ENCODE measurements around the gene ENG. TPM values are rescaled to one million over a fixed set of nuclear protein-coding genes. Genes with fewer than 3 reads are reported as not detected.

ENG gene
- polyA plus RNA-seq, 2 of the 4 experiments (the other 2 are of a cell fraction): 0.08 TPM; not detected in 1

GRCh38 chr9:127816362-127816725 lies 38.1 kb downstream of the ENG start:
- H3K4me1 ChIP-seq: no peaks in the 10 kb centered on the region
- ATAC-seq (peak; percentile 12 to 22; a peak in 3 of 6 replicates), FAIRE-seq (no peak), DNase-seq (ENCODE audit: low read depth in 1 of 2, low spot score in 1 of 2) (no peak)
- H3K27ac ChIP-seq: no peak overlapping the region
- no peak overlapping the region for H3K4me2 ChIP-seq
- ChIA-PET CTCF (interaction anchor here (2.1 to 2.3 kb wide), 2 partner anchors 10 to 53 kb away, joined by 6 to 17 read pairs; no protein-coding TSS in a partner anchor), POLR2A (no interaction called here)
- 74% methylated on average over 3 of the region's 3 CpGs for WGBS (ENCODE audit: missing lambda C conversion rate)
- H3K9me3 ChIP-seq: no peaks in the 10 kb centered on the region
- TF ChIP-seq RAD21 (conservative IDR thresholded peaks at IDR 0.05 in 1 of 2, IDR thresholded peaks at IDR 0.05 in 1 of 2): no peak
- no peak for TF ChIP-seq BCL3 (IDR thresholded peaks at IDR 0.05)
- no peak for TF ChIP-seq BHLHE40 (IDR thresholded peaks at IDR 0.05; ENCODE audit: low read depth, low read length)
- no peak for TF ChIP-seq POLR2AphosphoS2 (conservative IDR thresholded peaks at IDR 0.05; ENCODE audit: low read length)
- no peak for TF ChIP-seq MAFK (IDR thresholded peaks at IDR 0.05; ENCODE audit: partially characterized antibody)
- TF ChIP-seq HOXB5 (CRISPR knock-in tag; IDR thresholded peaks at IDR 0.05): no peak
- no peak overlapping the region for H3K4me3 ChIP-seq

GRCh38 chr9:127815512-127816361 lies 38.7 kb downstream of the ENG start:
- DNase-seq (ENCODE audit: low read depth in 1 of 2, low spot score in 1 of 2) (no peak), FAIRE-seq (no peak), ATAC-seq (peak in 1 of 2 experiments; percentile 9; a peak in 2 of 6 replicates)
- no peak overlapping the region for H3K27ac ChIP-seq
- ChIA-PET CTCF (interaction anchor here (0.6 to 2.1 kb wide), 2 partner anchors 15 to 54 kb away, joined by 4 to 6 read pairs; no protein-coding TSS in a partner anchor), POLR2A (no interaction called here)
- no peak for TF ChIP-seq NPAS2 (CRISPR knock-in tag; IDR thresholded peaks at IDR 0.05; ENCODE audit: borderline replicate concordance)
- no peak for TF ChIP-seq ZFP36 (IDR thresholded peaks at IDR 0.05; ENCODE audit: borderline replicate concordance, partially characterized antibody)
- no peak for TF ChIP-seq EP300 (IDR thresholded peaks at IDR 0.05)
- TF ChIP-seq USF2 (IDR thresholded peaks at IDR 0.05): no peak
- TF ChIP-seq FOSB (CRISPR knock-in tag; IDR thresholded peaks at IDR 0.05): no peak
- TF ChIP-seq HDAC2 (IDR thresholded peaks at IDR 0.05): no peak
- TF ChIP-seq CHD4 (IDR thresholded peaks at IDR 0.05; ENCODE audit: borderline replicate concordance): no peak
- TF ChIP-seq GATA3 (IDR thresholded peaks at IDR 0.05; ENCODE audit: borderline replicate concordance): no peak
- TF ChIP-seq MAZ (IDR thresholded peaks at IDR 0.05; ENCODE audit: borderline replicate concordance, low read depth, low read length): no peak
- no peak for TF ChIP-seq ZC3H11A (IDR thresholded peaks at IDR 0.05)
- no peak for TF ChIP-seq FOXS1 (CRISPR knock-in tag; IDR thresholded peaks at IDR 0.05)
- TF ChIP-seq RARB (CRISPR knock-in tag; IDR thresholded peaks at IDR 0.05): no peak
- TF ChIP-seq SREBF2 (IDR thresholded peaks at IDR 0.05): no peak
- TF ChIP-seq TP53 (CRISPR knock-in tag; IDR thresholded peaks at IDR 0.05): no peak
- no peak for TF ChIP-seq CTCF (IDR thresholded peaks at IDR 0.05)
- no peak for TF ChIP-seq NR3C1 (IDR thresholded peaks at IDR 0.05)
- H3K4me2 ChIP-seq: no peak overlapping the region
- H3K4me3 ChIP-seq: no peak overlapping the region
- no peaks in the 10 kb centered on the region for H3K4me1 ChIP-seq
- WGBS (ENCODE audit: missing lambda C conversion rate): 89% methylated on average over 28 of the region's 33 CpGs
- no peaks in the 10 kb centered on the region for H3K9me3 ChIP-seq
